ENCODE measurements around the gene EFCAB12. TPM values are rescaled to one million over a fixed set of nuclear protein-coding genes. Genes with fewer than 3 reads are reported as not detected.

EFCAB12 gene
- total and polyA plus RNA-seq, 10 of the 15 experiments (the other 5 are each of a cell fraction or from before 2014, with no cell fraction given) = 0.02 to 0.85 (median 0.33) TPM

GRCh38 chr3:129367821-129368220 is 60.6 kb downstream of the EFCAB12 start:
- H3K79me2 ChIP-seq (ENCODE audit: control insufficient read depth, insufficient read depth, low read length) = no peaks in the 10 kb centered on the region
- no peak overlapping the region for H3K27ac ChIP-seq (ENCODE audit: control insufficient read depth, insufficient read depth)
- intact Hi-C loops (cut with micrococcal nuclease; ENCODE audit: unreplicated experiment) (no loop called here), in situ Hi-C loops (cut with MboI) (no loop called here)
- H3K9me3 ChIP-seq (replicated peaks; ENCODE audit: control insufficient read depth, insufficient read depth, low read length) = no peaks in the 10 kb centered on the region
- H3K27me3 ChIP-seq (replicated peaks in 1 of 2; ENCODE audit: control insufficient read depth in 2 of 2, insufficient read depth in 2 of 2, low read length in 1 of 2) = no peaks in the 10 kb centered on the region
- DNase-seq (ENCODE audit: low read depth, low spot score) (no peak), FAIRE-seq (no peak), ATAC-seq (no peak)
- SMC1A ChIA-PET (ENCODE audit: uncharacterized antibody, unreplicated experiment) = no interaction called here
- H2AFZ ChIP-seq (ENCODE audit: control insufficient read depth, low read depth, low read length) = no peak overlapping the region
- TF ChIP-seq HCFC1 (IDR thresholded peaks at IDR 0.05; ENCODE audit: low read length) (no peak), CHD1 (IDR thresholded peaks at IDR 0.05; ENCODE audit: low read depth, low read length) (no peak), CHD2 (IDR thresholded peaks at IDR 0.05; ENCODE audit: borderline replicate concordance, low read depth, low read length) (no peak), RFX5 (IDR thresholded peaks at IDR 0.05; ENCODE audit: low read depth, low read length) (no peak), NR2C2 (IDR thresholded peaks at IDR 0.05; ENCODE audit: borderline replicate concordance, control insufficient read depth, insufficient read length, low read depth) (no peak), POLR2AphosphoS5 (IDR thresholded peaks at IDR 0.05; ENCODE audit: low read length) (no peak), KLF5 (IDR thresholded peaks at IDR 0.05; ENCODE audit: partially characterized antibody) (no peak), FOS (IDR thresholded peaks at IDR 0.05; ENCODE audit: borderline replicate concordance, extremely low read depth, insufficient read length) (no peak), IRF5 (IDR thresholded peaks at IDR 0.05; ENCODE audit: borderline replicate concordance) (no peak), NR2C1 (IDR thresholded peaks at IDR 0.05) (no peak), ZNF687 (IDR thresholded peaks at IDR 0.05) (no peak), RUNX3 (IDR thresholded peaks at IDR 0.05; ENCODE audit: low read length) (no peak), CEBPB (IDR thresholded peaks at IDR 0.05; ENCODE audit: borderline replicate concordance in 1 of 2, low read depth in 2 of 2, low read length in 2 of 2) (no peak), HDAC2 (IDR thresholded peaks at IDR 0.05) (no peak), MTA2 (IDR thresholded peaks at IDR 0.05; ENCODE audit: low read depth) (no peak)
- WGBS (ENCODE audit: insufficient coverage, insufficient replicate concordance, low lambda C conversion rate, missing lambda C conversion rate) = 59% methylated on average over 5 of the region's 5 CpGs
- no peaks in the 10 kb centered on the region for H4K20me1 ChIP-seq (ENCODE audit: control insufficient read depth, insufficient read depth)
- no peak overlapping the region for H3K9ac ChIP-seq (ENCODE audit: control insufficient read depth, insufficient read depth, low read length)
- H3K4me1 ChIP-seq (ENCODE audit: control insufficient read depth, insufficient read depth, low read length) = no peaks in the 10 kb centered on the region
- BruUV-seq (replicated peaks) = no TSS peak
- RAD21 ChIA-PET (ENCODE audit: unreplicated experiment) = no interaction called here
- no peak overlapping the region for H3K4me2 ChIP-seq (ENCODE audit: control insufficient read depth, insufficient read depth)
- no peaks in the 10 kb centered on the region for H3K36me3 ChIP-seq (ENCODE audit: control insufficient read depth in 2 of 2, insufficient read depth in 2 of 2, low read length in 1 of 2)
- no peak overlapping the region for H3K4me3 ChIP-seq
- CTCF ChIA-PET = interaction anchor here (1.1 kb wide), 1 partner anchor 39 kb away, joined by 3 read pairs; no protein-coding TSS in a partner anchor
- POLR2A ChIA-PET = no interaction called here

All from GM12878 (cell line).